Adrenal gland (tissue), 5 donors: ENCODE data around the gene PDE9A.

Experiments
- POLR2A ChIP-seq, 2 donors: fragments of 450-650 bp; IDR thresholded peaks; one replicate each; pipeline ENCODE4 v1.6.1; 2017; ENCODE audit warnings: antibody characterized with exemption in 2 of 2, mild to moderate bottlenecking in 2 of 2, moderate library complexity in 1 of 2
- TF ChIP-seq, protein P1 (sequence below), 6 experiments: fragments of 450-650 bp in 4 of 6; fragments of 200-600 bp in 2 of 6; sonication (generic) in 1 of 6; IDR thresholded peaks; 1 replicate in 5 of 6; 2 replicates in 1 of 6; pipeline versions ENCODE4 v1.5.1 to v1.8.0; 2016 to 2021; ENCODE audit warnings: antibody characterized with exemption in 6 of 6, mild to moderate bottlenecking in 2 of 6, moderate library complexity in 1 of 6
- donor health status: DM: no; HTN: no; CAD: no.

- TF ChIP-seq, protein P1, sequence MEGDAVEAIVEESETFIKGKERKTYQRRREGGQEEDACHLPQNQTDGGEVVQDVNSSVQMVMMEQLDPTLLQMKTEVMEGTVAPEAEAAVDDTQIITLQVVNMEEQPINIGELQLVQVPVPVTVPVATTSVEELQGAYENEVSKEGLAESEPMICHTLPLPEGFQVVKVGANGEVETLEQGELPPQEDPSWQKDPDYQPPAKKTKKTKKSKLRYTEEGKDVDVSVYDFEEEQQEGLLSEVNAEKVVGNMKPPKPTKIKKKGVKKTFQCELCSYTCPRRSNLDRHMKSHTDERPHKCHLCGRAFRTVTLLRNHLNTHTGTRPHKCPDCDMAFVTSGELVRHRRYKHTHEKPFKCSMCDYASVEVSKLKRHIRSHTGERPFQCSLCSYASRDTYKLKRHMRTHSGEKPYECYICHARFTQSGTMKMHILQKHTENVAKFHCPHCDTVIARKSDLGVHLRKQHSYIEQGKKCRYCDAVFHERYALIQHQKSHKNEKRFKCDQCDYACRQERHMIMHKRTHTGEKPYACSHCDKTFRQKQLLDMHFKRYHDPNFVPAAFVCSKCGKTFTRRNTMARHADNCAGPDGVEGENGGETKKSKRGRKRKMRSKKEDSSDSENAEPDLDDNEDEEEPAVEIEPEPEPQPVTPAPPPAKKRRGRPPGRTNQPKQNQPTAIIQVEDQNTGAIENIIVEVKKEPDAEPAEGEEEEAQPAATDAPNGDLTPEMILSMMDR (IDR thresholded peaks at IDR 0.05), result no peak
- no peak for TF ChIP-seq POLR2A (IDR thresholded peaks at IDR 0.05)
Measured at GRCh38 chr21:42757422-42757821, 104.0 kb downstream of the PDE9A start.
